ENCODE measurements around the gene GFAP. TPM values are rescaled to one million over a fixed set of nuclear protein-coding genes. Genes with fewer than 3 reads are reported as not detected.

The GFAP gene
- polyA plus RNA-seq, 3 donors = 0.03 to 0.33 (median 0.18) TPM

DNA sequence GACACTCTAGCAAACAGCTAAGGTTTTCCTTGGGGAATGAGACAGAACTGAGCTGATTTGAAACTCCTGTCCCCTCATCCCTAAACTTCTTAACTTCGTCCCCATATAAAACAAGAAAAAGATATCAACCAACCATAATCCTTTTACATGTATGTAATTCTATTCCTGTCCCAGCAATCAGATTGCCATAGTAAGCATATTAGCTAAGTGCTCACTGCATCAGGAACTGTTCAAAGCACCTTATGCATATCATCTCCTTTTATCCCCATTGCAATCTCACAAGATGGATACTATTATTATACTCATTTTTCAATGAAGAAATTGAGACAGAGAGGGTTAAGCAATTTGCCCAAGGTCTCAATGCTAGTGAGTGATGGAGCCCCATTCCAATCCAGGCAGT, 25.5 kb upstream of the GFAP start:
- H3K27ac Mint-ChIP-seq = no peak overlapping the region

DNA sequence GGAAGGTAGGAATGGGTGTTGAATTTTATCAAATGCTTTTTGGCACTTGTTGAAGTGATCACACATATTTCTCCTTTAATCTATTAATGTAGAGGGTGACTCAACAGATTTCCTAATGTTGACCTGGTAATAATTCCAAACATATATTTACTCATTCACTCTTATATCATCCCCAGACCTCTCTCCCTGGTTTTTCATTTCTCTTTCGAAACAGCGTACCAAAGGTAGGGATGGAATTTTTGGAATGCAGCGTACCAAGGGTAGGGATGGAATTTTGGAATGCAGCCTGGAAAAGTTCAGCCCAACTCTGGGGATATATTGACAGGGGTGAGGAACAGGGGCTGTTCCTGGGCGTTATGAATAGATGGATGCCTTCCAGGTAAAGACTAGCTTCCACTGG, 25.0 kb upstream of the GFAP start:
- H3K4me3 ChIP-seq (replicated peaks in 1 of 3; ENCODE audit: low read depth in 2 of 3, low read length in 3 of 3) = no peak overlapping the region
- H3K4me1 ChIP-seq (ENCODE audit: control insufficient read depth in 1 of 2, insufficient read depth in 2 of 2, low read length in 2 of 2) = no peaks in the 10 kb centered on the region
- H3K27ac Mint-ChIP-seq = no peak overlapping the region
- peaks cover 2% of the 10 kb centered on the region for H3K4me1 Mint-ChIP-seq
- TF ChIP-seq, protein P1, sequence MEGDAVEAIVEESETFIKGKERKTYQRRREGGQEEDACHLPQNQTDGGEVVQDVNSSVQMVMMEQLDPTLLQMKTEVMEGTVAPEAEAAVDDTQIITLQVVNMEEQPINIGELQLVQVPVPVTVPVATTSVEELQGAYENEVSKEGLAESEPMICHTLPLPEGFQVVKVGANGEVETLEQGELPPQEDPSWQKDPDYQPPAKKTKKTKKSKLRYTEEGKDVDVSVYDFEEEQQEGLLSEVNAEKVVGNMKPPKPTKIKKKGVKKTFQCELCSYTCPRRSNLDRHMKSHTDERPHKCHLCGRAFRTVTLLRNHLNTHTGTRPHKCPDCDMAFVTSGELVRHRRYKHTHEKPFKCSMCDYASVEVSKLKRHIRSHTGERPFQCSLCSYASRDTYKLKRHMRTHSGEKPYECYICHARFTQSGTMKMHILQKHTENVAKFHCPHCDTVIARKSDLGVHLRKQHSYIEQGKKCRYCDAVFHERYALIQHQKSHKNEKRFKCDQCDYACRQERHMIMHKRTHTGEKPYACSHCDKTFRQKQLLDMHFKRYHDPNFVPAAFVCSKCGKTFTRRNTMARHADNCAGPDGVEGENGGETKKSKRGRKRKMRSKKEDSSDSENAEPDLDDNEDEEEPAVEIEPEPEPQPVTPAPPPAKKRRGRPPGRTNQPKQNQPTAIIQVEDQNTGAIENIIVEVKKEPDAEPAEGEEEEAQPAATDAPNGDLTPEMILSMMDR (IDR thresholded peaks at IDR 0.05) = no peak
- no peaks in the 10 kb centered on the region for H3K27me3 ChIP-seq (ENCODE audit: control insufficient read depth in 2 of 2, insufficient read depth in 2 of 2, low read length in 2 of 2)
- H3K9me3 Mint-ChIP-seq = peaks cover 0 to 5% (median 2%) of the 10 kb centered on the region in 7 donors
- peaks cover 23 to 61% of the 10 kb centered on the region in 2 donors for H3K36me3 Mint-ChIP-seq
- no peak overlapping the region for H3K4me3 Mint-ChIP-seq
- H3K9ac ChIP-seq (ENCODE audit: insufficient read depth, low read length, poor library complexity, severe bottlenecking) = no peak overlapping the region
- H3K27ac ChIP-seq (ENCODE audit: low read depth in 1 of 2, low read length in 2 of 2) = no peak overlapping the region
- H3K4me2 ChIP-seq (replicated peaks; ENCODE audit: extremely low read depth, low read length, poor library complexity, severe bottlenecking) = no peak overlapping the region
- DNase-seq = no peak
- no peak overlapping the region for H2AFZ ChIP-seq (ENCODE audit: insufficient read depth, low read depth, low read length, poor library complexity, severe bottlenecking)
- no peaks in the 10 kb centered on the region for H3K9me3 ChIP-seq (replicated peaks in 1 of 2; ENCODE audit: control insufficient read depth in 1 of 2, insufficient read depth in 1 of 2, low read length in 2 of 2)
- WGBS (ENCODE audit: insufficient coverage) = 100% methylated on average over 2 of the region's 4 CpGs
- H3K36me3 ChIP-seq (replicated peaks in 1 of 2; ENCODE audit: control insufficient read depth in 1 of 2, insufficient read depth in 2 of 2, low read length in 2 of 2) = peaks cover 13 to 45% of the 10 kb centered on the region in 2 donors
- peaks cover 0 to 2% (median 0%) of the 10 kb centered on the region in 3 donors for H3K27me3 Mint-ChIP-seq (ENCODE audit: low read depth in 3 of 3)
- intact Hi-C loops (cut with micrococcal nuclease) = no loop called here
- peaks cover 95% of the 10 kb centered on the region for H3K79me2 ChIP-seq (ENCODE audit: insufficient read depth, low read length)
- H4K20me1 ChIP-seq (ENCODE audit: insufficient read depth, low read length) = no peaks in the 10 kb centered on the region

More for the DNA sequence above, 25.5 kb upstream of the GFAP start:
- no peak overlapping the region for H3K27ac ChIP-seq (ENCODE audit: low read depth in 1 of 2, low read length in 2 of 2)
- no peak for DNase-seq
- H4K20me1 ChIP-seq (ENCODE audit: insufficient read depth, low read length) = no peaks in the 10 kb centered on the region
- H3K79me2 ChIP-seq (ENCODE audit: insufficient read depth, low read length) = peaks cover 95% of the 10 kb centered on the region
- Mint-ChIP-seq H3K9me3 (peaks cover 0 to 5% (median 2%) of the 10 kb centered on the region in 7 donors), H3K4me1 (peaks cover 2% of the 10 kb centered on the region), H3K4me3 (no peak overlapping the region), H3K36me3 (peaks cover 18 to 56% of the 10 kb centered on the region in 2 donors), H3K27me3 (ENCODE audit: low read depth in 3 of 3) (peaks cover 0 to 2% (median 0%) of the 10 kb centered on the region in 3 donors)
- no peaks in the 10 kb centered on the region for H3K27me3 ChIP-seq (ENCODE audit: control insufficient read depth in 2 of 2, insufficient read depth in 2 of 2, low read length in 2 of 2)
- no peak overlapping the region for H3K9ac ChIP-seq (ENCODE audit: insufficient read depth, low read length, poor library complexity, severe bottlenecking)
- H3K9me3 ChIP-seq (replicated peaks in 1 of 2; ENCODE audit: control insufficient read depth in 1 of 2, insufficient read depth in 1 of 2, low read length in 2 of 2) = no peaks in the 10 kb centered on the region
- intact Hi-C loops (cut with micrococcal nuclease) = no loop called here
- H2AFZ ChIP-seq (ENCODE audit: insufficient read depth, low read depth, low read length, poor library complexity, severe bottlenecking) = no peak overlapping the region
- H3K4me2 ChIP-seq (replicated peaks; ENCODE audit: extremely low read depth, low read length, poor library complexity, severe bottlenecking) = no peak overlapping the region
- peaks cover 9 to 41% of the 10 kb centered on the region in 2 donors for H3K36me3 ChIP-seq (replicated peaks in 1 of 2; ENCODE audit: control insufficient read depth in 1 of 2, insufficient read depth in 2 of 2, low read length in 2 of 2)
- no peak overlapping the region for H3K4me3 ChIP-seq (replicated peaks in 1 of 3; ENCODE audit: low read depth in 2 of 3, low read length in 3 of 3)
- WGBS (ENCODE audit: insufficient coverage) = 100% methylated on average over 1 of the region's 1 CpG
- TF ChIP-seq, protein P1 (IDR thresholded peaks at IDR 0.05) = no peak
- peaks cover 0 to 4% of the 10 kb centered on the region in 2 donors for H3K4me1 ChIP-seq (ENCODE audit: control insufficient read depth in 1 of 2, insufficient read depth in 2 of 2, low read length in 2 of 2)
